Measurements from ENCODE around the gene TVP23A.

DNA sequence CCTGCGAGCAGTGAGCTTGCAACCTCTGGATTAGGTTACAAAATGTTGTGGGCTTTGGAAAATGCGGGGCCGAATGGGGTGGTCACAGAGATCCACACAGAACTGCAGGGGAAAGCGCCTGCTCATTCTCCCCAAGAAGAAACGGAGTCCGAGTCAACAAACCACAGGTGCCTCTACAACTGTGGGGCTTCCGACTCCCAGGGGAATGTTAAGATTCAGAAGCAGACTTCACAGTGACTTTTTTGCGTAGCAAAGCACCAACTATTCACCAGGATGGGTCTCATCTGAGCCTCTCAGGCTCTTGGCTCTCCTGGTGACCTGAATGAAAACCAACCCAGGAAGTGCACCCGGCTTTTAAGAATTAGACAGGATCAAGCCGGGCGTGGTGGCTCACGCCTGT is 41.2 kb downstream of the TVP23A start:
- TF ChIP-seq, protein P1, sequence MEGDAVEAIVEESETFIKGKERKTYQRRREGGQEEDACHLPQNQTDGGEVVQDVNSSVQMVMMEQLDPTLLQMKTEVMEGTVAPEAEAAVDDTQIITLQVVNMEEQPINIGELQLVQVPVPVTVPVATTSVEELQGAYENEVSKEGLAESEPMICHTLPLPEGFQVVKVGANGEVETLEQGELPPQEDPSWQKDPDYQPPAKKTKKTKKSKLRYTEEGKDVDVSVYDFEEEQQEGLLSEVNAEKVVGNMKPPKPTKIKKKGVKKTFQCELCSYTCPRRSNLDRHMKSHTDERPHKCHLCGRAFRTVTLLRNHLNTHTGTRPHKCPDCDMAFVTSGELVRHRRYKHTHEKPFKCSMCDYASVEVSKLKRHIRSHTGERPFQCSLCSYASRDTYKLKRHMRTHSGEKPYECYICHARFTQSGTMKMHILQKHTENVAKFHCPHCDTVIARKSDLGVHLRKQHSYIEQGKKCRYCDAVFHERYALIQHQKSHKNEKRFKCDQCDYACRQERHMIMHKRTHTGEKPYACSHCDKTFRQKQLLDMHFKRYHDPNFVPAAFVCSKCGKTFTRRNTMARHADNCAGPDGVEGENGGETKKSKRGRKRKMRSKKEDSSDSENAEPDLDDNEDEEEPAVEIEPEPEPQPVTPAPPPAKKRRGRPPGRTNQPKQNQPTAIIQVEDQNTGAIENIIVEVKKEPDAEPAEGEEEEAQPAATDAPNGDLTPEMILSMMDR (IDR thresholded peaks at IDR 0.05; ENCODE audit: low read depth, low read length), result no peak
- TF ChIP-seq POLR2A (IDR thresholded peaks at IDR 0.05; ENCODE audit: extremely low read depth, insufficient read length) (no peak), MYC (IDR thresholded peaks at IDR 0.05; ENCODE audit: low read depth, low read length) (no peak)
- TF ChIP-seq, protein P2, sequence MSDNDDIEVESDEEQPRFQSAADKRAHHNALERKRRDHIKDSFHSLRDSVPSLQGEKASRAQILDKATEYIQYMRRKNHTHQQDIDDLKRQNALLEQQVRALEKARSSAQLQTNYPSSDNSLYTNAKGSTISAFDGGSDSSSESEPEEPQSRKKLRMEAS (IDR thresholded peaks at IDR 0.05; ENCODE audit: low read depth, low read length), result no peak

All from NB4 (cell line).